Kidney (tissue), 14 donors: Measurements from ENCODE around the gene CTU1. TPM values are rescaled to one million over a fixed set of nuclear protein-coding genes. Genes with fewer than 3 reads are reported as not detected.

ENCODE experiments used
- DNase-seq, 5 donors: peaks; one replicate each; pipeline ENCODE4 v3.0.0-alpha.2; 2013 to 2020
- FAIRE-seq: peaks from 2 replicates; lab custom pipeline; 2012; peaks lifted over from hg19 to GRCh38; lab: Jason Lieb, UNC
- H3K27ac ChIP-seq, 2 donors: one replicate each; pipeline ENCODE4 v1.7.0; 2013; ENCODE audit warnings: low read depth in 2 of 2, low read length in 2 of 2, inconsistent platforms in 1 of 2
- H3K27me3 ChIP-seq: one replicate; pipeline ENCODE4 v1.7.1; 2013; ENCODE audit warnings: low read length, inconsistent platforms; ENCODE audit not compliant: control insufficient read depth, insufficient read depth
- H3K36me3 ChIP-seq, 3 donors: one replicate each; pipeline versions ENCODE4 v1.7.0 to v1.7.1; 2013; ENCODE audit warnings: low read length in 3 of 3, control low read depth in 1 of 3, inconsistent platforms in 1 of 3; ENCODE audit not compliant: insufficient read depth in 3 of 3, control insufficient read depth in 2 of 3
- H3K4me1 ChIP-seq, 3 donors: one replicate each; pipeline versions ENCODE4 v1.7.0 to v1.7.1; 2013; ENCODE audit warnings: low read length in 3 of 3, inconsistent platforms in 1 of 3, low read depth in 1 of 3; ENCODE audit not compliant: control insufficient read depth in 2 of 3, insufficient read depth in 2 of 3
- H3K4me3 ChIP-seq, 3 donors: one replicate each; pipeline versions ENCODE4 v1.7.0 to v1.8.1; 2013; ENCODE audit warnings: low read length in 3 of 3, control low read depth in 1 of 3, inconsistent platforms in 1 of 3
- H3K9ac ChIP-seq, 3 donors: one replicate each; pipeline versions ENCODE4 v1.7.0 to v1.7.1; 2013; ENCODE audit warnings: low read length in 3 of 3, control low read depth in 1 of 3, inconsistent platforms in 1 of 3
- H3K9me3 ChIP-seq, 3 donors: one replicate each; pipeline versions ENCODE4 v1.7.0 to v1.7.1; 2013; ENCODE audit warnings: low read length in 3 of 3, control low read depth in 1 of 3, inconsistent platforms in 1 of 3; ENCODE audit not compliant: control insufficient read depth in 2 of 3, insufficient read depth in 1 of 3
- CTCF ChIP-seq: IDR thresholded peaks from 3 replicates; pipeline ENCODE4 v1.5.1; 2012; ENCODE audit warnings: mild to moderate bottlenecking, moderate library complexity, borderline replicate concordance; ENCODE audit not compliant: insufficient read depth; ENCODE audit errors: extremely low read depth
- intact Hi-C: fragments of 100-400 bp; cut with DNase I; formaldehyde crosslinking; loops from one replicate; pipeline ENCODE4 v1.11.1; 2022
- polyA plus RNA-seq: library from polyadenylated mRNA; stranded (reverse); fragments of 350-450 nt; fragmentation: Illumina TruSeq; extraction: RNeasy Lipid Tissue Mini Kit (QIAGEN cat#74804); gene quantifications from one replicate; pipeline ENCODE4 v1.2.3, GENCODE V29; 2014; ENCODE audit warnings: low read depth, low replicate concordance; ENCODE audit not compliant: insufficient read depth
- total RNA-seq: library from RNA; stranded (reverse); fragmentation: NEBNext Ultra II Directional; extraction: Animal tissue kit (Norgen Biotek cat#: 25700); gene quantifications from one replicate; pipeline ENCODE4 v1.2.1, GENCODE V29; 2021
- donor health status: control.
- donor health status: control.
- donor health status: control.
- donor health status: control.
- donor health status: control.
- donor health status: DM: yes; HTN: yes; CAD: no.
- donor health status: Normal renal cell carcinoma (clear cell type).

Gene CTU1
- total and polyA plus RNA-seq, 2 donors from 2014 or later = 5.2 to 8.4 TPM

- H3K9ac ChIP-seq = no peak overlapping the region
- peak overlapping the region in 1 of 2 donors; percentile 37 for H3K27ac ChIP-seq
- intact Hi-C loops = no loop called here
- no peaks in the 10 kb centered on the region for H3K27me3 ChIP-seq
- no peak overlapping the region for H3K4me3 ChIP-seq
- FAIRE-seq (no peak), DNase-seq (no peak)
- no peaks in the 10 kb centered on the region for H3K36me3 ChIP-seq
- H3K4me1 ChIP-seq = no peaks in the 10 kb centered on the region
- H3K9me3 ChIP-seq = no peaks in the 10 kb centered on the region
- TF ChIP-seq CTCF = no peak
Observed at GRCh38 chr19:51139299-51140014, 31.2 kb upstream of the CTU1 start.

GRCh38 chr19:51138549-51138979, 30.4 kb upstream of the CTU1 start:
- DNase-seq = peak in 1 of 5 donors; percentile 61
- no peaks in the 10 kb centered on the region for H3K9me3 ChIP-seq
- no peak overlapping the region for H3K9ac ChIP-seq
- H3K4me3 ChIP-seq = no peak overlapping the region
- no peaks in the 10 kb centered on the region for H3K27me3 ChIP-seq
- peak overlapping the region in 1 of 2 donors; percentile 37 for H3K27ac ChIP-seq
- FAIRE-seq = no peak
- no peak for TF ChIP-seq CTCF
- intact Hi-C loops = no loop called here
- H3K4me1 ChIP-seq = no peaks in the 10 kb centered on the region
- H3K36me3 ChIP-seq = no peaks in the 10 kb centered on the region

- intact Hi-C loops = no loop called here
- DNase-seq (no peak), FAIRE-seq (no peak)
- Histone ChIP-seq H3K9me3 (no peaks in the 10 kb centered on the region), H3K4me1 (no peaks in the 10 kb centered on the region), H3K9ac (no peak overlapping the region), H3K36me3 (no peaks in the 10 kb centered on the region), H3K4me3 (no peak overlapping the region), H3K27ac (no peak overlapping the region), H3K27me3 (no peaks in the 10 kb centered on the region)
- TF ChIP-seq CTCF = no peak
Observed at GRCh38 chr19:51137792-51138425, 29.7 kb upstream of the CTU1 start.
